ENCODE measurements around the gene PLP1.

The PLP1 gene

DNA sequence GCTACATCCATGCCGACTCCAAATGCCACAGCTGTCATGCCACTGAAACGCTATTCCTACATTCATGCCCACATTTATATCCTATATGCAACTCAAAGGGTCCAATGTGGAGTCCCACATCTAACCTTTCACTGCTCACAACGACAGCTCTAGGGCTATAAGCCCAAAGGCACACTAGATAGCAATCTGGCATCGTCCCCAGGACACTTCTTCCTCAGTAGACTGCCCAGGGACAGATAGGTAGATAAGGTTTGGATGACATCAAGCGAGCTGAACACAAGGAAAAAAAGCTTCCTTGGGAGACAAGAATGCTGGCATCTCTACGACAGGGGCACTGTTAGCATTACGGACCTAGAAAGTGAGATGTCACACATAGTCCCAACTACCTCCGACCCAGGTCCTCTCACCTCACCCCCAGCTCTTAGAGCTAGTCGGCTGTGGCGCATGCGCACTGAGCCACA, 54.7 kb downstream of the PLP1 start:
- DNase-seq = no peak

GRCh38 chrX:103831803-103832544, 55.3 kb downstream of the PLP1 start, which contains the start of gene RAB9B:
Gene RAB9B, minus strand, starts transcription at chrX:103832257. Its CDS starts 6,473 bp downstream, at chrX:103825784.
- no peak for DNase-seq

- DNase-seq = no peak
Observed at GRCh38 chrX:103839404-103839803, 62.8 kb downstream of the PLP1 start.

All from HCEC 1CT (cell line).